HG02970 (cell line): ENCODE results near the gene ZBTB4.

Source experiments
- ATAC-seq: cut with Tn5 transposase; IDR thresholded peaks from one replicate; pipeline ENCODE4 v1.9.1; 2021; ENCODE audit warnings: mild to moderate bottlenecking, moderate library complexity, moderate number of reproducible peaks; ENCODE audit not compliant: unreplicated experiment, low FRiP score

Gene ZBTB4

DNA sequence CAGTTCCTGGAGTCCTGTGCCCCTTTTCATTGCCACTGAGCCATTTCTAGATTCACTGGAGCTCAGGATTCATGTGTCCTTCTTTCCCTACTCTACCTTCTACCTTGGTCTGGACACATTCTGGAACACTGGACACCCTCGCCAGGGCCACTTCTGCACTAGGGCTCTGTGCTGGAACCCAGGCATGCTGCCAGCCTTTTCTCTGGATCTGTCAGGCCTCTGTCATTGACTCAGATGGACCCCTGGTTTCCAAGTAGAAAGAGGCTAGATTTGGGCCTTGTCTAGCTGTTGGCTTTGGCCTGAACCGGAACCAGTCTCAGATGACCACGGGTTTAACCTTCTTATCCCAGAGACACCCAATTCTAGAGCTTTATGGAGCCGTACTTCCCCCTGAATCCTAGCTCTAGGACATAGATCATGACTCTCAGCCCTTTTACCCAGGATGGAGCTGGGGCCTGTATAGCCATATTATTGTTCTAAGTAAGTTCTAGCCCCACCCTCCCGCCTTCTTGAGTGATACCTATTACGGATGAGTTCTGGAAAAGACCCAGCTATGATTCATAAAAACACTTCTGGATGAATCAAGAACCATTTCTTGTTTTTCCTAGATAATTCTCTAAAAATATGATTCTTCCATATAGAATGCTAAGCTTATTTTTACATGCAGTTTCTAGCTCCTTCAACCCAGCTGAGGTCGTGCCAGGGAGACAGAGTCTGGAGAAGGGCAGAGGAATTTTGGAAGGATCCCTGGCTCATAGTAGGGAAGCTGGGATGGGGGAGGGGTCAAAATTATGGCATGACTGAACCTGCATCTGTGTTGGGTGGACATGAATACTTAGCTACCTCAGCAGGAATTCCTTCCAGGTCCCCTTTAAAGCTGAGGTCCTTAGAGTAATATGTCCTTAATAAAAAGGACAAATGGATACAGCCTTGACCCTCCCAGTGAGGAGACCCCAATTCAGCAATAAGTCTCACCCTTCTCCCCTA lies 35.6 kb downstream of the ZBTB4 start:
- no peak for ATAC-seq

DNA sequence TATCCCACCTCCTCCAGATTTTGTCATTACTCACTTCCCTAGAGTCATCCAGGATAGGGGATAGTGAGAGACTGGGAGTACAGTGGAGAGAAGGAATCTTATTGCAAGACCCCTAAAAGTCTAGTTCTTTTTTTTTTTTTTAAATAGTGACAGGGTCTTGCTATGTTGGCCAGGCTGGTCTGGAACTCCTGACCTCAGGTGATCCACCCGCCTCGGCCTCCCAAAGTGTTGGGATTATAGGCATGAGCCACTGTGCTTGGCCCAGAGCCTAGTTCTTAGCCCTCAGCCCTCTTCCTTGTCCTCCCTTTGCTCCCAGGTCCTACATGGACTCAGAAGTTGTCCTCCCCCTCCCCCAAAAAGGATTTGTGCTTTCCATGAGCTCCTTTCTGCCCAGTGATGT lies 37.3 kb downstream of the ZBTB4 start:
- no peak for ATAC-seq

DNA sequence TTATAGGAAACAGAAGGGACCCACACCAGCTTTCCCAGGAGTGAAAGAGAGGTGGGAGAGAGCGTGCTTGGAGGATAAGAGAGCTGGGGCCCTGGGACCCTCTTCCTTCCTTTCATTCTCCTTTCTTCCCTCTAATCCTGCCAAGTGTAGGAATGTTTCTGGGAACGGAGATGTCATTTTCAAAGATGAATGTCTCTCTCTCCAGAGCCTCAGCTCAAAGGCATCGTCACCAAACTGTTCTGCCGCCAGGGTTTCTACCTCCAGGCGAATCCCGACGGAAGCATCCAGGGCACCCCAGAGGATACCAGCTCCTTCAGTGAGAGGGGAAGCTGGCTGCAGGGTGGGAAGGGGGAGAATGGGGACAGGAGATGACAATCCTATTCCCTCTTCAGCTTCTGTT lies 38.2 kb downstream of the ZBTB4 start:
- ATAC-seq, result no peak

DNA sequence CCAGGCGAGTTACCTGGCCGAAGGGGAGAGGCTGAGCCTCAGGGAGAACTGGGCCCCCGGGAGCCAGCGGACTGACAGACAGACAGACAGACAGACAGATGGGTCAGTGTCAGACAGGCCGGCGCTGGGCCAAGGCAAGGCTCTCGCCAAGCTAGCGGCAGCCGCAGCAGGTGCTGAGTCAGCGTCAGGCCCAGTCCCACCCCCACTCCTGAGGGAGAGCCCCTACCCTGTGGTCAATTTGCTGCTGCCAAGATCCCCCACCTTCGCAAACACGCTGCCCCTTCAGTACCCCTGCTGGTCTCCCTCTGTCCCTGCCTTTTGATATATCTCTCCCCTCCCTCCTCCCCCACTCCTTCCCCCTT lies 38.6 kb downstream of the ZBTB4 start:
- ATAC-seq, result no peak

GRCh38 chr17:7440113-7440833 lies 39.2 kb downstream of the ZBTB4 start:
- ATAC-seq, result no peak

GRCh38 chr17:7439462-7440112 lies 39.8 kb downstream of the ZBTB4 start, which contains the start of gene FGF11:
FGF11 (plus strand) TSS chr17:7439512; CDS start chr17:7439621, 109 bp downstream.
- ATAC-seq, result no peak

GRCh38 chr17:7438656-7439460 lies 40.6 kb downstream of the ZBTB4 start:
- ATAC-seq, result no peak

- ATAC-seq, result no peak
Observed at GRCh38 chr17:7437950-7438614, 41.3 kb downstream of the ZBTB4 start.

DNA sequence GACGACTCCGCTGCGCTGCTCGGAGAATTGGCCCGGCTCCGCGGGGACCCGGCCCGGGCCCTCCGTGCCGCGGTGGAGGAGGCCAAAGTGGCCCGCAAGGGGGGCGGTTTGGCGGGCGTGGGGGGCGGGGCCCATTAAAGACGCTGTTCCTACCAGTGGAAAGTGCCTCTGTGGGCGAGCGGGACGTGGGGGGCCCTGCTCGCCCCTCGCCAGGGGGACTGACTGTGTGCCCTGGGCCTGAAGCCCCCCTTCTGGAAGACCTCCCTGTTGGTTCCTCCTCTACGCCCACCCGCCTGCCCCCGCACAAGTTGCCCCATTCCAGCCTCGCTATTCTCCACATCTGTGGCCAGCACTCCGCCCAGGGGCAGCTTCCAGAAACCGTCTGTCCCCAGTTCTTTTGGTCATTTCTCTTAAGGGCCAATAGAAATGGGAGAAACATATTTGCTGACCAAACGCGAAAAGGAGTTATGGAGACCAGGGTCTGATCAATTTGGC lies 42.0 kb downstream of the ZBTB4 start:
- ATAC-seq, result no peak

DNA sequence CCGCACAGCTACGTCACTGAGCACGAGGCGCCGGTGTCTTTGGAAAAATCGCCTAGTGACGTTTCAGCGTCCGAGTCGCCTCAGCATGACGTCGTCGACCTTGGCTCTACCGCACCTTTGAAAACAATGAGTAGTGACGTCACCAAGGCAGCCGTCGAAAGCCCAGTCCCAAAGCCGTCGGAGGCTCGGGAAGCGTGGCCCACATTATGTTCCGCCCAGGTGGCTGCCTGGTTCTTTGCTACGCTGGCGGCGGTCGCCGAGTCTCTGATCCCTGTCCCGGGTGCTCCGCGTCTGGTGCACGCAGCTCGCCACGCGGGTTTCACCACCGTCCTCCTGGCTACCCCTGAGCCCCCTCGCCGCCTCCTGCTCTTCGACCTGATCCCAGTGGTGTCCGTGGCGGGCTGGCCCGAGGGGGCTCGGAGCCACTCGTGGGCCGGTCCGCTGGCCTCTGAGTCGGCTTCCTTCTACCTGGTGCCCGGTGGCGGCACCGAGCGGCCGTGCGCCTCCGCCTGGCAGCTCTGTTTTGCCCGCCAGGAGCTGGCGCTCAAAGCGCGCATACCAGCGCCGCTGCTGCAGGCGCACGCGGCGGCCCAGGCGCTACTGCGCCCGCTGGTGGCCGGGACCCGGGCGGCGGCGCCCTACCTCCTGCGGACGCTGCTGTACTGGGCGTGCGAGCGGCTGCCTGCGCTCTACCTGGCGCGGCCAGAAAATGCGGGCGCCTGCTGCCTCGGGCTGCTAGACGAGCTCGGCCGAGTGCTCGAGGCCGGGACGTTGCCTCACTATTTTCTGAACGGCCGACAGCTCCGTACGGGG lies 42.7 kb downstream of the ZBTB4 start:
- ATAC-seq, result no peak

DNA sequence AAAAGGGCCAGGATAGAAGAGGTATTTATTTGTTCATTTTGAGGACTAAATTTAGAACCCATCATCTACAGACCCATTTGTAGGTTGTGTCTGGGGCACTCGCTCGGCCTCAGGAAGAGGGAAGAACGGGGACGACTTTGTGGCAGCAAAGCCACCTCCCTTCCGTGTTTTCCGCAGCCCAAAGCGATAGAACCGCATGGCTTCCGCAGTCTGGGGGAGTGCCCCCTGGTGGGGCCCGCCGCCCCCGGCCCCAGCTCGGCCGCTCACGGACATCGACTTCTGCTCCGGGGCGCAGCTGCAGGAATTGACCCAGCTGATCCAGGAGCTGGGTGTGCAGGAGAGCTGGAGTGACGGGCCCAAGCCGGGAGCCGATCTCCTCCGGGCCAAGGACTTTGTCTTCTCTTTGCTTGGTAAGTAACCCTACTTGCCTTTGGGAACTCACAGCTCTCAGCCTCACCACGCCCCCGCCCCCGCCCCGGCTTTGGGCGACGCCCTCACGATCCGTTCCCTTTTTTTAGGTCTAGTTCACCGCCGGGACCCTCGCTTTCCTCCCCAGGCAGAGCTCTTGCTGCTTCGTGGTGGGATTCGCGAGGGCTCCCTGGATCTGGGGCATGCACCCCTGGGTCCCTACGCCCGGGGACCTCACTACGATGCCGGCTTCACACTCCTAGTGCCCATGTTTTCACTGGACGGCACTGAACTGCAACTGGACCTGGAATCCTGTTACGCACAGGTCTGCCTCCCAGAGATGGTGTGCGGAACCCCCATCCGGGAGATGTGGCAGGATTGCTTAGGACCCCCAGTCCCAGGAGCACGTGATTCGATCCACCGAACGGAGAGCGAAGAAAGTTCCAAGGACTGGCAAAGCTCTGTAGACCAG lies 43.5 kb downstream of the ZBTB4 start:
- peak; percentile 19 for ATAC-seq

DNA sequence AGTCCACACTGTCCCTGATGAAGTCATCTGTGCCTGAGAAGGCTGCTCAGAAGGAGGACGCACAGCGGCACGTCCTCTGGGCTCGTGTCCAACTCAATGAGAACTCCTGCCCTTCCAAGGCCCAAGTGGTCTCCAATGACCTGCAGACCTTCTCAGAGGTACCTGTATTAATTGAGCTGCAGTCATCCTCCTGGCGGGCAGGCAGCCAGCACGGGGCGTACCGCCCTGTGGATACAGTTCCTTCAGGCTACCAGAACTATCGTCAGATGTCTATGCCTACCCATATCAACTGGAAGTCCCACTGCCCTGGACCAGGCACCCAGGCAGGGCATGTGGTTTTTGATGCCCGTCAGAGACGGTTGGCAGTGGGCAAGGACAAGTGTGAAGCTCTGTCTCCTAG lies 47.1 kb downstream of the ZBTB4 start:
- ATAC-seq, result no peak

- no peak for ATAC-seq
Observed at GRCh38 chr17:7431231-7431630, 48.2 kb downstream of the ZBTB4 start.

GRCh38 chr17:7429722-7430121 lies 49.7 kb downstream of the ZBTB4 start:
- no peak for ATAC-seq

DNA sequence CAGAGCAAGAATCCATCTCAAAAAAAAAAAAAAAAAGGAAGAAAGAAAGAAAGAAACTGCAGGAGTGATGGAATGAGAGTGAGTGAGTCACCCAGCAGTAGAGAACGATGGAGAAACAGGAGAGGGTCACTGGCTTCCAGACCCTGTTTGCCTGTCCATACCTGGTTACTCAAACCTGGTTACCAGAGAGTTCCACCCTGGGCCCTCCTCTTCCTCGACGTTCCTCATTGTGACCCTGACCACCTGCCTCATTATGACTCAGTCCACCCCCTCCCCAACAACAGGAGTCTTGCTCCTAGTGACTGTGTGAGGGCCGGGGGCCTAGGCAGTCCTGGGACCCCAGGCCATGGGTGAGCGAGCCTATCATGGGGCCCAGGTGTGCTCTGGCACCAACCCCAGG lies 50.9 kb downstream of the ZBTB4 start, which contains the start of gene SPEM3:
Gene SPEM3 (plus strand): TSS at position 301 of the 400 bp plus-strand sequence. CDS start 46 bp downstream, at position 347.
- no peak for ATAC-seq

DNA sequence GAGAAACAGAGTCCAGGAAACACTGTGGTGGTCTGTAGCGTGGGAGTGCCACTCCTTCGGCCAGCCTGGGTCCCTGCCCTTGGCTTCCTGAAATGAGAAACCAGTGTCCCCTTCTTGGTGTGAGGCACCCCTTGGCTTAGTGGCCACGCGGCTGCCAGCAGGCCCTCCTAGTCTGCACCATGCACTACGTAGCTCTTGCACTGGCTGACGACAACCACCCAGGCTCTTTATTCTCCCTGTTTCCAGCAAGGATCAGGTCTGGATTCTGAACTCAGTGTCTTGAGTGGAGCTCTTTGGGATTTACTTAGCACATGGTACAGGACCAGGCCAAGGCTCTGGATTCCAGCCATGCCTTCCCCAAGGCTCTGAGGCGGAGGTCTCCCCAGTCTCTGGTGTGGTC lies 51.9 kb downstream of the ZBTB4 start:
- no peak for ATAC-seq

- no peak for ATAC-seq
Observed at GRCh38 chr17:7426896-7427489, 52.4 kb downstream of the ZBTB4 start.
